ENCODE results near the gene ACER2. TPM values are rescaled to one million over a fixed set of nuclear protein-coding genes. Genes with fewer than 3 reads are reported as not detected.

The ACER2 gene
- total RNA-seq, 4 donors from 2014 or later = 1.8 to 4.1 (median 2.6) TPM

GRCh38 chr9:19440823-19441580 is 32.2 kb downstream of the ACER2 start:
- no peak for DNase-seq (ENCODE audit: extremely low spot score)
- H3K9me3 ChIP-seq = no peaks in the 10 kb centered on the region
- H3K27ac ChIP-seq (replicated peaks in 1 of 4) = no peak overlapping the region
- H3K4me3 ChIP-seq = no peak overlapping the region
- H3K36me3 ChIP-seq = peaks cover 0 to 27% (median 12%) of the 10 kb centered on the region in 4 donors
- H3K4me1 ChIP-seq = peaks cover 0 to 3% (median 0%) of the 10 kb centered on the region in 4 donors
- 90% methylated on average over 5 of the region's 5 CpGs for WGBS
- intact Hi-C loops (cut with DNase I) = no loop called here
- no peaks in the 10 kb centered on the region for H3K27me3 ChIP-seq
- TF ChIP-seq POLR2A (IDR thresholded peaks at IDR 0.05; ENCODE audit: low read depth) (no peak), CTCF (IDR thresholded peaks at IDR 0.05) (no peak), EP300 (IDR thresholded peaks at IDR 0.05) (no peak), POLR2AphosphoS5 (IDR thresholded peaks at IDR 0.05) (peak in 1 of 2 donors; percentile 17)

GRCh38 chr9:19441730-19442129 is 32.9 kb downstream of the ACER2 start:
- WGBS = 60% methylated on average over 4 of the region's 4 CpGs
- no peaks in the 10 kb centered on the region for H3K9me3 ChIP-seq
- no peak overlapping the region for H3K27ac ChIP-seq (replicated peaks in 1 of 4)
- no peaks in the 10 kb centered on the region for H3K27me3 ChIP-seq
- intact Hi-C loops (cut with DNase I) = no loop called here
- H3K4me1 ChIP-seq = peaks cover 0 to 3% (median 0%) of the 10 kb centered on the region in 4 donors
- H3K4me3 ChIP-seq = no peak overlapping the region
- peaks cover 0 to 34% (median 16%) of the 10 kb centered on the region in 4 donors for H3K36me3 ChIP-seq
- TF ChIP-seq EP300 (IDR thresholded peaks at IDR 0.05) = no peak
- no peak for TF ChIP-seq CTCF (IDR thresholded peaks at IDR 0.05)
- TF ChIP-seq POLR2AphosphoS5 (IDR thresholded peaks at IDR 0.05) = no peak
- TF ChIP-seq POLR2A (IDR thresholded peaks at IDR 0.05; ENCODE audit: low read depth) = no peak
- no peak for DNase-seq (ENCODE audit: extremely low spot score)

GRCh38 chr9:19442240-19442639 is 33.4 kb downstream of the ACER2 start:
- Histone ChIP-seq H3K4me3 (no peak overlapping the region), H3K9me3 (no peaks in the 10 kb centered on the region), H3K27ac (replicated peaks in 1 of 4) (no peak overlapping the region), H3K27me3 (no peaks in the 10 kb centered on the region), H3K36me3 (peaks cover 0 to 34% (median 17%) of the 10 kb centered on the region in 4 donors), H3K4me1 (peaks cover 0 to 3% (median 0%) of the 10 kb centered on the region in 4 donors)
- no peak for DNase-seq (ENCODE audit: extremely low spot score)
- no peak for TF ChIP-seq CTCF (IDR thresholded peaks at IDR 0.05)
- TF ChIP-seq POLR2A (IDR thresholded peaks at IDR 0.05; ENCODE audit: low read depth) = no peak
- TF ChIP-seq POLR2AphosphoS5 (IDR thresholded peaks at IDR 0.05) = no peak
- TF ChIP-seq EP300 (IDR thresholded peaks at IDR 0.05) = no peak
- intact Hi-C loops (cut with DNase I) = no loop called here
- WGBS = 92% methylated on average over 9 of the region's 9 CpGs

GRCh38 chr9:19445452-19445851 is 36.6 kb downstream of the ACER2 start:
- Histone ChIP-seq H3K27me3 (no peaks in the 10 kb centered on the region), H3K4me1 (peaks cover 0 to 3% (median 0%) of the 10 kb centered on the region in 4 donors), H3K36me3 (peaks cover 0 to 34% (median 13%) of the 10 kb centered on the region in 4 donors), H3K9me3 (no peaks in the 10 kb centered on the region), H3K4me3 (no peak overlapping the region), H3K27ac (replicated peaks in 1 of 4) (no peak overlapping the region)
- TF ChIP-seq CTCF (IDR thresholded peaks at IDR 0.05) (no peak), POLR2AphosphoS5 (IDR thresholded peaks at IDR 0.05) (no peak), POLR2A (IDR thresholded peaks at IDR 0.05; ENCODE audit: low read depth) (no peak), EP300 (IDR thresholded peaks at IDR 0.05) (no peak)
- intact Hi-C loops (cut with DNase I) = no loop called here
- WGBS = 94% methylated on average over 2 of the region's 2 CpGs
- no peak for DNase-seq (ENCODE audit: extremely low spot score)

All from esophagus muscularis mucosa (tissue), 4 donors.